Stimulated activated CD4-positive, alpha-beta T cell treated with anti-CD3 and anti-CD28 coated beads, Interleukin-12 subunit alpha, Interleukin-12 subunit beta, amount 100 ng/mL, for 24 hours (primary cell): ENCODE data around the gene CARMIL3.
"Not testable (repeated sequence)": the region's sequence is repeated elsewhere in the genome, so short reads cannot be mapped to it uniquely, and the experiment has no call there.

Experiments
- DNase-seq, 2 experiments: peaks; one replicate each; pipeline ENCODE4 v3.0.0-alpha.2; 2020; ENCODE audit warnings: low read depth in 2 of 2

Gene CARMIL3

DNA sequence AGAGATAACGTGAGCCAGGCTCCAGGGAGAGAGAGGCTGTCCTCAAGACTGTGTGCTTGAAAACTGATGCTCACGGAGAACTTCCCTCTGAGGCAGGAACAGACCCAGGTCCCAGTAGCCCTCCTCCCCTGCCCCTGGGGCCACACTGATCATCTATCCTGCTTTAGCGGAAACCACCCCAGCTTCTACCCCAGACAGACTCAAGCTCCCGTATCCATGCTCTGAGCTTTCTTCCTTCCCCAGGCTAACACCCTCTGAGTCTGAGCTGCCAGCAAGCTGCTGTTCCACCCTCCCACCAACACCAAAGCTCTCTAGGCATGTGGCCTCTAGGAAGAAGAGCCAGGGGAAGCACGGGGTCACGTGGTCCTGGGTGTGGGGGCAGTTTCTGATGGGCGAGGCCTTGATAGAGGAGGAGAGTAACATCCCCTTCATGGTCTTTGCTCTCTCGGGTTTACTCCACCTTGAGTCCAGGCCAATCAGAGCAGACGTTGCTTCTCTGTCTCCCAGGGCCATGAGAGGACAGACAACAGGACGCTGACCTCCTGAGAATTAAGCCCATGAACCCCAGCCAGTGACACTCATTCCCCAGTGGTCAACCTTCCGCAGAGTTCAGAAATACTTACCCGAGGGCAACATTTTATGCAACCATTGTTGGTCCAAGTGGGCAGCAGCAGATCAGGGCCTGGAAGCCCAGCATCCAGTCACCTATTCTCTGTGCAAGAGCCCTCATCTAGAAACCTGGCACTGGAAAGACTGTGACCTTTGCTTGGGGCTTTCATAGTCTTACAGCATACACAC, 43.7 kb downstream of the CARMIL3 start:
- DNase-seq = peak; percentile 28 to 66

DNA sequence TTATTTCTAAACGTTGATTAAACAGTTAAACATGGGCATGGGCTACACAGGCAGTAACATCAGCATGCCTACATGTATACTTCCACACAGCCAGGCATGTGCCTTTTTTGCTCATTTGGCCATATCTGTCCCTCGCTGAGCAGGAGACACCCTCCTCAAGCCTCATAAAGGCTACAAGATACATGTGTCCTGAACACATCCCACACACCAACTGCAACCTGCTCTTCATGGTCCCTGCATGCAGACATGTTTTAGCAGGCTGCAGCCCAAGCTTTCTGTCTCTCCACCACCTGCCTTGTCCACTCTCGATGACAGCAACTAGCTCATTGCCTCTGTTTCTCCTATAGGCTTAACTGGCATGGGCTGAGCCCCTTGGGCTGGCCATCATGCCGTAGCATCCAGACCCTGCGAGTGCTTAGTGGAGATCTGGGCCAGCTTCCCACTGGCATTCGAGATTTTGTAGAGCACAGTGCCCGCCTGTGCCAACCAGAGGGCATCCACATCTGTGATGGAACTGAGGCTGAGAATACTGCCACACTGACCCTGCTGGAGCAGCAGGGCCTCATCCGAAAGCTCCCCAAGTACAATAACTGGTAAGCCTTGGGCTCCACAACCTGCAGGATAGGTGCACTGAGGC, 44.9 kb downstream of the CARMIL3 start:
- DNase-seq = no peak

DNA sequence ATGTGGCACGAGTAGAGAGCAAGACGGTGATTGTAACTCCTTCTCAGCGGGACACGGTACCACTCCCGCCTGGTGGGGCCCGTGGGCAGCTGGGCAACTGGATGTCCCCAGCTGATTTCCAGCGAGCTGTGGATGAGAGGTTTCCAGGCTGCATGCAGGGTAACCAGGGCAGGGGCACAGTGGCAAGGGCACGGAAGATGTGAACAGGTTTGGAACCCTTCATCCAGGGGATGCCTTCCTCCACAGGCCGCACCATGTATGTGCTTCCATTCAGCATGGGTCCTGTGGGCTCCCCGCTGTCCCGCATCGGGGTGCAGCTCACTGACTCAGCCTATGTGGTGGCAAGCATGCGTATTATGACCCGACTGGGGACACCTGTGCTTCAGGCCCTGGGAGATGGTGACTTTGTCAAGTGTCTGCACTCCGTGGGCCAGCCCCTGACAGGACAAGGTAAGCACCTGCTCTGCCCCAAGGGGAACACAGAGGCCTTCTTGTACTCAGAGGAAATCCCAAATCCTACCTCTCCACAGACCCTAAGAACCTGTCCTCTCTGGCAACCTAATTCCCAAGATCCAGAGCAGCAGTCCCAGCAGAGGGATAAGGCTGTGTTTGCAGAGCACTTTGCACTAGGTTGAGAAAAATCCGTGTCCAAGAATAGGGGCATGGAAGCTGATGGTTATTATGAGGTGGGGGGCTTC, 46.6 kb downstream of the CARMIL3 start:
- no peak for DNase-seq

DNA sequence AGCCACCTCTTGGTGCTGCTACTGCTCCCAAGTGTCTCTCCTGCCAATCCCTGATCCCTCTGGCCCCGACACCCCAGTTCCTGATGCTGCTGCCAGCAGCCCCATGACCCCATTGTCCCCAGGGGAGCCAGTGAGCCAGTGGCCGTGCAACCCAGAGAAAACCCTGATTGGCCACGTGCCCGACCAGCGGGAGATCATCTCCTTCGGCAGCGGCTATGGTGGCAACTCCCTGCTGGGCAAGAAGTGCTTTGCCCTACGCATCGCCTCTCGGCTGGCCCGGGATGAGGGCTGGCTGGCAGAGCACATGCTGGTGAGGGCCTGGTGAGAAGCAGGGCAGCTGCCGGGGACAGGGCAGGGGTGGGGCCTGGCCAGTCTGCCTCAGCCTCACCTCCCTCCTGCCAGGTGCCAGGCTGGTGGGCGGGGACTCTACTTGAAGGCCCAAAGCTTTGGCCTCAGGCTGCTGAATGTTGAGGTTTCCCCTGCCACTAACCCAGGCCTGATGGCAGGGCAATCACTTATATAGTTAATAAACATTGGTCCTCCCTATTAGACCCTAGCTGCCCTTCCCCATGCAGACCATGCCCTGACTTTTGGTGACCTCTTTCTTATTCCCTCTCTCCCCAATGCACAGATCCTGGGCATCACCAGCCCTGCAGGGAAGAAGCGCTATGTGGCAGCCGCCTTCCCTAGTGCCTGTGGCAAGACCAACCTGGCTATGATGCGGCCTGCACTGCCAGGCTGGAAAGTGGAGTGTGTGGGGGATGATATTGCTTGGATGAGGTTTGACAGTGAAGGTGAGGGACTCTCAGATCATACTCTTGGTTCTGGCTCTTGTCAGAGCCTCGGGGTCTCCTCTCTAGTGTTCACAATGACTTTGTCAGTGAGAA, 47.4 kb downstream of the CARMIL3 start:
- DNase-seq = no peak

DNA sequence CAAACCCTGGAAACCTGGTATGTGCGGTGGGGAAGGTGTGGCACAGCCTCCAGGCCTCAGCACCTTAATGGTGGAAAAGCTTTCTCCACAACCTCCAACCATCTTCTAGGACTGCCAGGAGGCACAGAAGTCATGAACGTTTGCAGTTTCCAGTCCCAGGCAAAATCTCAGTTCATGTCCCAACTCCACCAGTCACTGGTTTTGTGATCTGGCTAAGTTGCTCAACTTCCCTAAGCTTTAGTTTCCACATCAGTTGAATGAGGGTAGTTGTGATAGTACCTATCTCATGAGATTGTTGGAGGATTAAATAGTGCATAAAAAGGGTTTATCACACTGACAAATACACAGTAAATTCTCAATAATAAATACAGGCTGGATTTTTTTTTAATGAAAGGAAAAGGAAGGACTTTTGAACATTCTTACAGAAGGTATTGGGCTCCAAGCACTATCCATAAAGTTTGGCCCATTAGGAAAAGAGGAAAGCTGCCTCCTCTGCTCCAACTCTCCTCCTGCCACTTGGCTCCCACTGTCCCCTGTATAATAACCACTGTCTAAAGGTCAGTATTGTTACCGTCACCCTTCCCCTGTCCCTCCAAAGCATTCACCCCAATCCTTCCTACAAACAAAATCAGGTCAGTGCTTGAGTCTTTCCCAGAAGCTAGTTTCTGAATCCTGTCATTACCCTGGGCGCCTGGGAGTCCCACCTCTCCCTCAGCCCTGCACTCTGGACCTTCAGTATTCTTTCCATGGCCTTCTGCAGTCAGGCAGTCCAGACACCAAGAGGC, 48.6 kb downstream of the CARMIL3 start:
- DNase-seq = no peak

DNA sequence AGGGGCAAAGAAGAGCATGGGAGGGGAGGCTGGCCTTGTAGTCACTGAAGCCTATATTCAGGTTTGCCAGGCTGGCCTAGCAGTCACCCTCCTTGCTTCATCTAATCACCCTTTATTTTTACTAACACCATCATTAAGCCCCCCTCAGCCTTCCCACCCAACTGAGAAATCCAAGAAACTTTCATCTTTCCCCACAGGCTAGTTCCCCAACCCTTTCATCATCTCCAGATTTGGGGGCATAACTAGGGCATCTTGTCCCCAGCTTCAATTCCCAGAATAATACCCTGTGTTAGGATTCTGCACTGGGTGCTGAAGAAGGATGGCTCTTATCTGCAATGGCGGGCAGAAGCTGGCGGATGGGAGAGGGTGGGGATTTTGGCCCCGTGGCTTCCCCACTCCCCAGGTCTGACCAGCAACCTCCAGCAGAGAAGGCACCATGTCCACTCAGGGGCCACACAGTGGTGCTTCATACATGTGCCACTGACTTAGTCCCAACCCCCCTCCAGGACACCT, 49.2 kb downstream of the CARMIL3 start:
- DNase-seq = no peak

DNA sequence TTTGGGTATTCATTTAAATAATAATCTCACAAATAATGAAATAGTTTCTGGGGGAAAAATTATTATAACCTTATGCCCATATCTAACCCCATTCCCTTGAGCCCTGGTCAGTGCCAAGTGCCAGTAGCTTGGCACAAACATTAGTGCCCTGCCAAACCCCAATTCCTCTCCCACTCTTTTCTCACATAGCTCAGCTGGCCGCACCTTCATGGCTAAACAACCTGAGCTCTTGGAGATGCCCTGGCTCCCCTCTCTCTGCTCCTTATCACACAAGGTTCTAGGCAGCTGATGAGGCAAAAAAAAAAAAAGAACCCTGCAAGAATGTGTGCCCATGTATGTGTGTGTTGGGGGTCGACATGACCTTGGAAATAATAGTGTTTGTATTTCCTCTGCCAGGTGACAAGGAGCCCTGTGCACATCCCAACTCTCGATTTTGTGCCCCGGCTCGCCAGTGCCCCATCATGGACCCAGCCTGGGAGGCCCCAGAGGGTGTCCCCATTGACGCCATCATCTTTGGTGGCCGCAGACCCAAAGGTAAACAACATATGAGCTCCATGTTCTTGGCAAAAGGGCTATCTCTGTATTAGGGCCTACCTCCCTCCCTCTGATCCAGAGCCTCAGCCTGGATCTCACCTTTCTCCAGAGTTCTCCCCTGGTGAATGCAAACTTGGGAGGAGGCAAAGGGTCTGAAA, 50.7 kb downstream of the CARMIL3 start:
- no peak for DNase-seq

DNA sequence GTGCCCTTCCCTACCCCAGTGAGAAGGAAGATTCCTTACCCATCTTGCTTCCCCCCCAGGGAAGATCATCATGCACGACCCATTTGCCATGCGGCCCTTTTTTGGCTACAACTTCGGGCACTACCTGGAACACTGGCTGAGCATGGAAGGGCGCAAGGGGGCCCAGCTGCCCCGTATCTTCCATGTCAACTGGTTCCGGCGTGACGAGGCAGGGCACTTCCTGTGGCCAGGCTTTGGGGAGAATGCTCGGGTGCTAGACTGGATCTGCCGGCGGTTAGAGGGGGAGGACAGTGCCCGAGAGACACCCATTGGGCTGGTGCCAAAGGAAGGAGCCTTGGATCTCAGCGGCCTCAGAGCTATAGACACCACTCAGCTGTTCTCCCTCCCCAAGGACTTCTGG, 51.6 kb downstream of the CARMIL3 start:
- no peak for DNase-seq

DNA sequence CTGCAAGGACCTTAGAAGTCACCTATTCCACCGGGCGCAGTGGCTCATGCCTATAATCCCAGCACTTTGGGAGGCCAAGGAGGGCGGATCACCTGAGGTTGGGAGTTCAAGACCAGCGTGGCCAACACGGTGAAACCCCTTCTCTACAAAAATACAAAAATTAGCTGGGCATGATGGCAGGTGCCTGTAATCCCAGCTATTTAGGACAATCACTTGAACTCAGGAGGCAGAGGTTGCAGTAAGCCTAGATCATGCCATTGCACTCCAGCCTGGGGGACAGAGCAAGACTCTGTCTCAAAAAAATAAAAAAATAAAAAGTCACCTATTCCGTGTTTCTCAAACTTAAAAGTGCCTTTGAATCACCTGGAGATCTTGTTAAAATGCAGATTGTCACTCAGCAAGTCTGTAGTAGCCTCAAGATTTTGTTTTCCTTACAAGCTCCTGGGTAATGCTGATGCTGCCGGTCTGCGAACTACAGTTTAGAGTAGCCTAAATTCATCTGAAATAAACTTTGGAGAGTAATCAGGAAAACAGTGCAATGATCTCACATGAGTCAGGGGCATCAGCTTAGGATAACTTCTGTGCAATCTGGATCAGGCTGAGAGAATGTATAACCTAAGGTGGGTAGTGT, 53.9 kb downstream of the CARMIL3 start:
- not testable (repeated sequence) for DNase-seq

DNA sequence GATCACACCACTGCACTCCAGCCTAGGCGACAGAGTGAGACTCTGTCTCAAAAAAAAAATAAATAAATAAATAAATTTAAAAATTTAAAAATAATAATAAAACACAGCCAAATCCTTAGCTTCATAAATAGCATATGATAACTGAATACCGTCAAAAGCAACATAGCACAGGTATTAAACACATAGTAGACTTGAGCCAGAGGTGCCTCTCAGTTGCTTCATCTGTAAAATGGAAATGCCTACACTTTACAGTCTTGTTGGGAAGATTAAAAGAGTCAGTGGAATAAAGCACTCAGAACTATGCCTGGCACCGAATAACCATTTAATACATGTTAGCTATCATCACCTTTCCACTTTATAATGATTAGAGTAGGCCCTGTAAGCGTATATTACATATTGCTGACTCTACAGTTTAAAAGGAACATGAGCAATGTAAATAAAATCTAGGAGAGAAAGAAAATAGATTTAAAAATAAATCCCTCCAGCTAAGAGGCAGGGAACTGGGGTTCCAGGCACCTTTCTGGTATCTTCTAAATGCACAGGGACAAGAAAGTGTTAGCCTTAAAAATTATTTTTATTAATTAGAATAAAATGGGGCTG, 55.0 kb downstream of the CARMIL3 start:
- DNase-seq = no peak

DNA sequence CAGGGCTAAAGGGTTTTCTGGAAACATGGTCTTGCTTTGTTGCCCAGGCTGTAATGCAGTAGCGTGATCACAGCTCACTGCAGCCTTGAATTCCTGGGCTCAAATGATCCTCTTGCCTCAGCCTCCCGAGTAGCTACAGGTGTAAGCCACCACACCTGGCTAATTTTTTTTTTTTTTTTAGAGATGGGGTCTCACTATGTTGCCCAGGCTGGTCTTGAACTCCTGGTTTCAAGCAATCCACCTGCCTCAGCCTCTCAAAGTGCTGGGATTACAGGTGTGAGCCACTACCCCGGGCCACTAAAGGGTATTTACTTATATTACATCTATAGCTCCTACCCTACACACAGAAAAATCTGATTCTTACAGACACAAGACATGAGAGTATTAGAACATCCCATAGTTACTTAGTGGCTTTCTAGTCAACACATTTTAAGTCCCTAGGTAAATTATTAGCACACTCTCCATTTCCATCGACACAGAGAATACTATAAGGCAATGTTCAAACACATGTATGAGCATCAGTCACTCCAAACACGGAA, 56.6 kb downstream of the CARMIL3 start:
- DNase-seq = no peak

DNA sequence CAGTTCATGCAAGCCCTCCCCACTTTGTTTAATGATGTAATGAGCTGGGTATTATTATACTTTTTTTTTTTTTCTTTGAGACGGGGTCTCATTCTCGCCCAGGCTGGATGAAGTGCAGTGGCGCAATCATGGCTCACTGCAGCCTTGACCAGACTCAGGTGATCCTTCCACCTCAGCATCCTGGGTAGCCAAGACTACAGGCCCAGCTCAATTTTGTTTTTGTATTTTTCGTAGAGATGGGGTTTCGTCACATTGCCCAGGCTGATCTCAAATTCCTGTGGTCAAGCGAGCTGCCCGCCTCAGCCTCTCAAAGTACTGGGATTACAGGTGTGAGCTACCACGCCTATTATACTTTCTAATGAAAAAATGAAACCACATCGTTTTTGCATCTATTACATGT, 58.3 kb downstream of the CARMIL3 start:
- DNase-seq = no peak

DNA sequence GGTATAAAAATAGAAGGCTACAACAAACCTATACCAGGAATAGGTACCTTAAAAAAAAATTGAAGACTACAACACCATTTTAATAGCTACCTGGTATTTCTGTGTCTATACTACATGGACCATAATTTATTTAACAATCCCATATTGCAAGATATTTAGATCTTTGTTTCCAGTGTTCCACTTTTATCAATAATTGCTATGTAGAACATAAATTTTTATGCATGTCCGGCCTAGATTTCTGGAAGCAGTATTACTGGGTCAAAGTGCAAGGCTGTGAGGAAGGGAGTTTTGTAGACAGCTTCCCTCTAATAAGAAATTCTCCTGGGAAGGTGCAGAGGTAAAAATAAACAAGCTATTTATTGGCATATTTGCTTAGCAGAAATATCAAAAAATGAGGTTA, 58.7 kb downstream of the CARMIL3 start:
- no peak for DNase-seq

DNA sequence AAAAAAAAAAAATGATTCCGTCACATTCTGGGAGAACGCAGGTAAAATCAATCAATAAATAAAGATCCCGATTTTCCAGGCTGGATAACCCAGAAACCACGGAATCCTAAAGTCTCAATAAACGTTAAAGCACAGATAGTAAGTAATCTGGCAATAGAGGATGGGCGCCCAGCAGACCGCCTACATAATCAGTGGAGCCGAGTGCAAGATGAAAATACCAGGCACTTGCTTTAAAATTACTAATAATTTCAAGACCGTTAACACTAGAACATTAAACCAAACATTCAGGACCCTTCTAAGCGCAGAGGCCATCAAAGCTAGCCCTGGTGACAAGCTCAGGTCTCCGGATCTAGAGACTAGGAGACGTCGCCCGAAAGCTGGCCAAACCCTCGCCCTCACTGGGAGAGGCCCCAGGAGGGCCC, 61.6 kb downstream of the CARMIL3 start:
- DNase-seq = no peak

DNA sequence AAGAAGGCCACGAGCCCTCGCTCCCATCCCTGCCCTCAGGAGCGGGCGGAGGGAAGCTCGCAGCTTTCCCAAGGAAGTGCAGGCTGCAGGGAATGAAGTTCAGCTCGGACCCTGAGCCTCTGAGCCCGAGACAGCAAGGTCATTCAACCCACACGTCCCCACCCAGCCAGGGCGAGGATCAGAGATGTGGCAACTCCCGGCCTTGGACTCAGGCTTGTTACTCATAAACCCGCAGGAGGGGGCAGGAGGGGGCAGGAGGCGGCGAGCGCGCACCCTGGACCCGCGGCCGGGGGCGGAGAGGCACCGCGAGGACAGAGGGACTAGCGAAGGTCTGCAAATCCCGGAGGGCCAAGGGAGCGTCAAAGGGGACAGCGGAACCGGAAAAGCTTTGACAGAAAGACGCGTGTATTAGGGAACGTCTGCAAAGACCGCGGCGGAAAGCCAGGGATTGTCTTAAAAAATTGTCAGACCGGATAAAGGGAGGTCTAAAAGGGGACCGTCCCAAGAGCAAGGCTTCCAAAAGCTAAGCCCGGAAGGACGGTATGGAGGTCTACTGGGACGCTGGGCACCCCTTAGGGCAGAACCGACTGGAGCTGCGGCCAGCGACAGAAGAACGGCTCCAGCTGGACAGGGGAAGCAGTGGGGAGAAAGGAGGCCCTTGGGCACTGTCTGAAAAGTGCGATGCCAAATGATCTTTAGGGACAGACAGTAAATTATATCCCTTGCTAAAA, 62.2 kb downstream of the CARMIL3 start:
- peak; percentile 60 to 68 for DNase-seq

DNA sequence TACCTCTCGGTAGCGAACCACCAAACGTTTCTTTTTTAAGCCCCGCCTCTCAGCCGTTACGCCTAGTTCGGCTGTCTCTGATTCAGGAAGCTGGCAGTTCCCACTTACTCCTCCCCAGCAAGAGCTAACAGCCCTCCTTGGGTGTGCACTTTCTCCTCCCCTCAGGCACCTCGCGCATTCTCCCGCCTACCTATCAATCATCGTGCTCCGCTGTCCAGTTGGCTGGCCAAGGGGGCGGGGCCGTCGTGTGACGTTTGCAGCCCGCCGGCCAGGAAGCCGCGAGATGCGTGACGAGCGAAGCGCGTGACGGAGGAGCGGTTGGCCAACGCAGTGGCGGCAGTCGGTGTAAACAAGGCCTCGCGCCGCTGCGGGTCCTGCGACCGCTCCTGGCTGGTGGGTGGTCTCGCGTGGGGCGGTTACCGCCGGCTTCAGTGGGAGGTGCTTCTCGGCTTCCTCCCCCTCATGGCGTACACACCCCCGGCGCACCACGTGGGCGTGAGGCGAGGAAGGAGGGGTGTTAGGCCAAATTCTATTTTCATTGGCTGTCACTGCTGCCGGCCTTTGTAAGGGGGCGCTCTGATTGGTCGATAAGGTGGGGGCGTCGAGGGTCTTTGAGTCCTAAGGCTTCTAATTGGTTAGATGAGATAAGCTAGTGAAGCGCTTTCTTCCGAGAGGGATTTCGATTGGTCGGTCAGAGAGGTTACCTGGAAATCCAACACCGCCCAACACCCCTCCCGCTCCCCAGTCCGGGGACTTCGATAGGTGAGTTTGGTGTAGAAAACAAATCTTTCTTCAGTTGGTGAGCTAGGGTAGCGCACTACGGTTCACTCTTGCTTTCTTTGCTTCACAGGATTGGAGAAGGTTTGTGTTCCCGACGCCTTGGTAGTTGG, 63.0 kb downstream of the CARMIL3 start, which contains the start of the genes DCAF11 and NRL:
TSS of gene DCAF11 (plus strand) at position 246 of the 890 bp plus-strand sequence. CDS start 818 bp downstream, outside the sequence.
TSS of gene NRL (minus strand) at position 418 of the 890 bp plus-strand sequence. CDS start 32,101 bp downstream, outside the sequence.
- peak; percentile 95 to 97 for DNase-seq
